NOMO-1 treated with dmso at 0.1 percent for 144 hours (cell line): ENCODE results near the gene ZNF701.
"Not testable (repeated sequence)": the region's sequence is repeated elsewhere in the genome, so short reads cannot be mapped to it uniquely, and the experiment has no call there.

Experiments used
- DNase-seq: peaks from one replicate; lab custom pipeline; 2025; ENCODE audit not compliant: unreplicated experiment; lab: John Stamatoyannopoulos, UW

Gene ZNF701

DNA sequence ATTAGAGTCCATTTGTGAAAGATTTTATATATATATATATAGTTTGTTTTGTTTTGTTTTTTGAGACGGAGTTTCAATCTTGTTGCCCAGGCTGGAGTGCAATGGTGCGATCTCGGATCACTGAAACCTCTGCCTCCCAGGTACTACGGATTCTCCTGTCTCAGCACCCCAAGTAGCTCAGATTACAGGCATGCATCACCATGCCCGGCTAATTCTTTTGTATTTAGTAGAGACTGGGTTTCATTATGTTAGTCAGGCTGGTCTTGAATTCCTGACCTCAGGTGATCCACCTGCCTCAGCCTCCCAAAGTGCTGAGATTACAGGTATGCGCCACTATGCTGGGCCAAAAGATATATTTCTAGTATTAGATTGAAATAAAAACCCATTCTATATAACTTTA, 4.0 kb upstream of the ZNF701 start:
- no peak for DNase-seq

DNA sequence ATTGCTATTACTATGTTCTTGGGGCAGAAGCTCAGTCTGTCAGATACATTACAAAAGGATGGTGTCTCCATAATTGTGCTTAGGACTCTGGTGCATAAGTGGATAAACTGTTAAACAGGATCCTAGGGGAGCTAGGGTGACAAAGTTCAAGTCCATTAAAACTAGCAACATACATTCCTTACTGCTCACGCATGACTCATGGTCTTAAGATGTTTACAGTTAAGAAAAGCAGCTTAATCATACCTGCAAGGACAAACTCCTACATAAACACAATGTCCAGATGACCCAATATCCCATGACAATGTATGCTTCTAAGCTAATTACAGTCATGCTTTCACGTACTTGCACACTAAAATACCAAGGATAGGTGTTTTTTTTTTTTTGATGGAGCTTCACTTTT, 3.5 kb upstream of the ZNF701 start:
- no peak for DNase-seq

DNA sequence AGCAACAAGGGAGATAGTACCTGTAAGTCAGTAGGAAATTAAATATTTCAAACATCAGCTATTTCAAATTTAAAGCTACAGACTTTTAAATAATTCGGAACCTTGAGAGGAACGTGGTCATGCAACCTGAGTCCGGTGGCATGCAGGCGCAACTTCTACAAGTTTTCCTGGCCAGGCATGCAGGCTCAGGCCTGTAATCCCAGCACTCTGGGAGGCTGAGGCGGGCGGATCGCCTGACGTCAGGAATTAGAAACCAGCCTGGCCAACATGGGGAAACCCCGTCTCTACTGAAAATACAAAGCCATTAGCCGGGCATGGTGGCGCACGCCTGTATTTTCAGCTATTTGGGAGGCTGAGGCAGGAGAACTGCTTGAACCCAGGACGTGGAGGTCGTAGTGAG, 2.2 kb upstream of the ZNF701 start:
- DNase-seq, result no peak

GRCh38 chr19:52569638-52569999, 468 bp upstream of the ZNF701 start:
- DNase-seq, result not testable (repeated sequence)

DNA sequence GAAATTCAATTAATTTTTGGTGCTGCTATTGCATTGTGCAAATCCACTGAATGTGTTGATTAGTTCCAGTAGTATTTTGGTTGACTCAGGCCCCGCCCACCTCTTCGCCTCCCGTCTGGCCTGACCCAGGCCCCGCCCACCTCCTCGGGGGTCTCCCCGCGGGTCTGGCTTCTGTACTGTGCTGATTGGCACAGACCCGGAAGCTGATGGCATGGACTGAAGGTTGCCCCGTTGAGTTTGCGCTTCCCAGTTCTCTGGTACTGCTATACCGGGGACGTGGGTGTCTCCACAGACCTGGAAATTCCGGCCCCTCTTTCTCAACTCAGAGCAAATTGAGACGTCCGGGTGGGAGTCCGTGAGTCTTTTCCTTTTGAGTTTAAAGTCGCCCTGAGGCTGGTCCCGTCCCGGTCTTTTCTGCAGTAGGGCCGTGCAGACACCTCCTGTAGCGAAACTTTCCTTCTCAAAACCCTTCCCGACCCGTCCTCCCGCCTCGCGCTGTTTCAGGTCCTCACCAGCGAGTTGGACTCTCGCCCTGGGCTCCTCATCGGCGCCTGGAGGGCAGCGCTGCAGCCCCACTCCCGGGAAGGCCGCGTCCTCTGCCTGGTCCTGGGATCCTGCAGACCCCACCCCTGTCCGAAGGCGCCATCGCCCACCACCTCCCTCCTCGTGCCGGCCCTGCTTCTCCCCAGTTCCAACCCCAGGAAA, 14.8 kb downstream of the ZNF701 start:
- DNase-seq, result no peak

DNA sequence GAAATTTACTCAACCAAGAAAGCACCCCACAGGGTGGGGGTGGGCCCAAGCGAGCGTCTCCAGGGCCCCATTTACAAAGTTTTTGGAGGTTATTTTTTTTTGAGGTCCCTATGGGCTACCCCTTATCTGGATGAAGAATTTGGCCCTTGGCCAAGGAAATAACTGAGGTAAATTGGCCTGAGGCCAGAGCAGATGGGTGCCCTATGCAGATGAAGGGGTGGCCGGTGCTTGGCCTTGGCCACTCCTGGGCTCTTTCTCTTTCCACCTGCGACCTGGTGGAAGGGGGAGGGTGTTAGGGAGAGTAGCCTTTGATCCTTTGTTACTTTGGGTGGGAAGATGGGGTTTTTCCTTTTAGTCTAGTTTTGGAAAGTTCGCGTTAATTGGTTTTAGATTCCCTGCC, 15.5 kb downstream of the ZNF701 start:
- no peak for DNase-seq

GRCh38 chr19:52590728-52591127, 20.6 kb downstream of the ZNF701 start:
- no peak for DNase-seq

GRCh38 chr19:52592301-52592700, 22.2 kb downstream of the ZNF701 start:
- DNase-seq, result no peak

GRCh38 chr19:52593441-52593840, 23.4 kb downstream of the ZNF701 start:
- DNase-seq, result not testable (repeated sequence)

- DNase-seq, result no peak
Measured at GRCh38 chr19:52599241-52599640, 29.2 kb downstream of the ZNF701 start.

DNA sequence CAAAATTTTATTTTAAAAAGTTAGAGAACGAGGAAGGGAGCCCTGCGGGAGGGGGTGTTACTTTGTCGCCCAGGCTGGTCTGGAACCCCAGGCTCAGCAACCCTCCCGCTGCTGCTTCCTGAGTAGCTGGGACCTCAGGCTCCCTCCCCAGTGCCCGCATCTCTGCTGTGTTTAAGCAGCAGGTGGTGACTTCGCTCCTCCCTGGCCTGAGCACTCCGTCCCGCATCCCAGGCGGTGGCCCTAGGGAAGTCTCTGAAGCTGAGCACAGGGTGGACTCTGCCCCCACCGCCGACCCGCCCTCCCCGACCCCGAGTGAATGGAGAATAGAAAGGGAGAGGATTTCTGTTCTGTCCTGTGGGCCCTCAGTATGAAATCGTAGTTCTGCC, 30.5 kb downstream of the ZNF701 start:
- DNase-seq, result no peak

- peak; percentile 84 for DNase-seq
Measured at GRCh38 chr19:52601025-52601973, 31.2 kb downstream of the ZNF701 start.

GRCh38 chr19:52601974-52602366, 31.9 kb downstream of the ZNF701 start:
- DNase-seq, result not testable (repeated sequence)

DNA sequence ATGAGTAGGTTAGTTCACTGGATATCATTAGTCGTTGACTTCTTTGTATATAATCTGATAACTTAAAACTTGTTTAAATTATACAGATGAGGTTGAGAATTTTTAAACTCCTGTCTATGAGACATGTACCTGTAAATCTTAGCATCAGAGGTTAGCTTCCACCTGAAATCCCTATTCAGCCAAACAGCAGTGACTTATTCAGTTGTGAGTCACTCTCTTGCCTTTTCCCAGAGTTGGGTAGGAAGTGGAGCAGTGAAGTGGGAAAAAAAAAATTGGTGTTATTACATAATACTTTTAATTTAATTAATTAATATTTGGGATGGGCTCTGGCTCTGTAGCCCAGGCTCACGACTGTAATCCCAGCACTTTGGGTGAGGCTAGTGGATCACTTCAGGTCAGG, 32.9 kb downstream of the ZNF701 start:
- no peak for DNase-seq

- no peak for DNase-seq
Measured at GRCh38 chr19:52603558-52604207, 33.6 kb downstream of the ZNF701 start.

GRCh38 chr19:52613299-52613906, 43.3 kb downstream of the ZNF701 start:
- no peak for DNase-seq

DNA sequence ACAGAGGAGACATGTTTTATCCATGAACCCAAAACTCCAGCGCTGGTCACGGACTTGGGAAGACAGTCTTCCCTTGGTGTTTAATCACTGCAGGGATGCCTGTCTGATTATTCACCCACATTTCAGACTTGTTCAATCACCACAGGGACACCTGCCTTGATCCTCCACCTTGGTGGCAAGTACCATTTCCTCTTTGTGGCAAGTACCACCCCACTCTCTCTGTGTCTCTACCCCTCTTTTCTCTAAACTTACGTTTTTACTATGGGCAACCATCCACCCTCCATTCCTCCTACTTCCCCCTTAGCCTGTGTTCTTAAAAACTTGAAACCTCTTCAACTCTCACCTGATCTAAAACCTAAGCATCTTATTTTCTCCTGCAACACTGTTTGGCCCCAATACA, 51.3 kb downstream of the ZNF701 start:
- no peak for DNase-seq

DNA sequence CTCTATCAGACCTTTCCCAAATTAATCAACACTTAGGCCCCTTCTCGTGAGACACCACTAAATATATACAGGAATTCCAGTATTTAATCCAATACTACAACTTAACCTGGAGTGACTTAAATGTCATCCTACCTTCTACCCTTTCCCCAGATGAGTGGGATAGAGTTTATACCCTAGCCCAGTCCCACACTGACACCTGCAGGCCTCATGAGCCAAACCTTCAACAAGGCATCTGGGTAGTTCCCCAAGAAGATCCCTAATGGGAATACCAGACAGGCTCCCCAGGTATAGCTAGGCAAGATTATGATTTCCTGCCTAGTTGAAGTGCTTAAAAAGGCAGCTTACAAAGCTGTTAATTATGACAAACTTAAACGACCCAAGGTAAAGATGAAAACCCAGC, 52.2 kb downstream of the ZNF701 start:
- DNase-seq, result no peak

- DNase-seq, result no peak
Measured at GRCh38 chr19:52626915-52627314, 56.8 kb downstream of the ZNF701 start.

GRCh38 chr19:52627441-52627840, 57.4 kb downstream of the ZNF701 start:
- DNase-seq, result not testable (repeated sequence)

DNA sequence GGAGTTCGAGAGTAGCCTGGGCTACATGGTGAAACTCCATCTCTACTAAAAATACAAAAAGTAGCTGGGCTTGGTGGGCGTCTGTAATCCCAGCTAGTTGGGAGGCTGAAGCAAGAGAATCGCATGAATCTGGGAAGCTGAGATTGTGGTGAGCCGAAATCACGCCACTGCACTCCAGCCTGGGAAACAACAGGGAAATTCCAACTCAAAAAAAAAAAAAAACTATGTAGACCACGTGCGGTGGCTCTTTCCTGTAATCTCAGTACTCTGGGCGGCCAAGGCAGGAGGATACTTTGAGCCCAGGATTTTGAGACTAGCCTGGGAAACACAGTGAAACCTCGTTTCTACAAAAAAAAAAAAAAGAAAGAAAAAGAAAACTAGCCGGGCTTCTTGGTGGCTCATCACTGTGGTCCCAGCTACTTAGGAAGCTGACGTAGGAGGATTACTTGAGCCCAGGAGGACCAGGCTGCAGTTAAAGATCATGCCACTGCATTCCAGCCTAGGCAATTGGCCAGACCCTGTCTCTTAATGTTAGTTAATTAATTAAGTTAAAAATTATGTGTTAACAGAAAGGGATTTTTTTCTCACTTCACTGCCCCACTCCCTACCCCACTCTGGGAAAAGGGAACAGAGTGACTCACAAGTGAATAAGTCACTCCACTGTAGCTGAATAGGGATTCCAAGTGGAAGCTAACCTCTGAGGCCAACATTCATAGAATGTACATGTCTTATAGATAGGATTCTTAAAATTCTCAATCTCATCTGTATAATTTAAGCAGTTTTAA, 65.9 kb downstream of the ZNF701 start:
- DNase-seq, result no peak
